SK-N-SH (cell line): ENCODE results near the gene ZFHX3. TPM values are rescaled to one million over a fixed set of nuclear protein-coding genes. Genes with fewer than 3 reads are reported as not detected.

Experiments
- CTCF ChIA-PET: fragments of 300-600, 350-600 bp; formaldehyde crosslinking; extraction: SDS; loops from one replicate; lab custom pipeline; 2021; lab: Yijun Ruan, JAX
- POLR2A ChIA-PET: fragments of 350-600 bp; sonication (Branson Sonifier 250); formaldehyde crosslinking; extraction: SDS; loops from one replicate; lab custom pipeline; 2020; ENCODE audit warnings: antibody characterized with exemption, inconsistent platforms; lab: Yijun Ruan, JAX
- DNase-seq: peaks from one replicate; pipeline ENCODE4 v3.0.0; 2012
- H2AFZ ChIP-seq: fragments of 200-600 bp; sonication (generic); 2 replicates; pipeline ENCODE4 v1.8.1; 2016; ENCODE audit warnings: antibody characterized with exemption, mild to moderate bottlenecking, low read depth
- H3F3A ChIP-seq: fragments of 200-600 bp; sonication (generic); replicated peaks from 2 replicates; pipeline ENCODE3; 2016; ENCODE audit warnings: antibody characterized with exemption, mild to moderate bottlenecking; ENCODE audit not compliant: insufficient read depth
- H3K27ac ChIP-seq, 2 experiments: fragments of 200-500 bp in 1 of 2; fragments of 200-600 bp in 1 of 2; sonication (Bioruptor generic) in 1 of 2; sonication (generic), shearing (Covaris generic) in 1 of 2; 2 replicates each; pipeline versions ENCODE4 v1.5.1 to v1.6.1; 2014 to 2016; ENCODE audit warnings: low read depth in 2 of 2, inconsistent platforms in 1 of 2, low read length in 1 of 2, mild to moderate bottlenecking in 1 of 2, mixed read lengths in 1 of 2
- H3K27me3 ChIP-seq: fragments of 200-600 bp; sonication (generic), shearing (Covaris generic); 2 replicates; pipeline ENCODE4 v1.6.1; 2016; ENCODE audit warnings: mixed run types; ENCODE audit not compliant: insufficient read depth
- H3K36me3 ChIP-seq, 2 experiments: fragments of 200-500 bp in 1 of 2; fragments of 200-600 bp in 1 of 2; sonication (Bioruptor generic) in 1 of 2; sonication (generic) in 1 of 2; replicated peaks in 1 of 2; 2 replicates each; pipeline versions ENCODE3 to v1.5.1; 2014 to 2016; ENCODE audit warnings: low read length in 1 of 2, mild to moderate bottlenecking in 1 of 2; ENCODE audit not compliant: insufficient read depth in 2 of 2, control insufficient read depth in 1 of 2
- H3K4me1 ChIP-seq, 2 experiments: fragments of 200-500 bp in 1 of 2; fragments of 200-600 bp in 1 of 2; sonication (Bioruptor generic) in 1 of 2; sonication (generic), shearing (Covaris generic) in 1 of 2; 2 replicates each; pipeline versions ENCODE4 v1.5.1 to v1.6.1; 2014 to 2016; ENCODE audit warnings: low read depth in 1 of 2, low read length in 1 of 2, mixed run types in 1 of 2; ENCODE audit not compliant: insufficient read depth in 2 of 2, control insufficient read depth in 1 of 2
- H3K4me2 ChIP-seq: fragments of 200-600 bp; sonication (generic), shearing (Covaris generic); 2 replicates; pipeline ENCODE4 v1.6.1; 2017; ENCODE audit warnings: mixed run types
- H3K4me3 ChIP-seq, 2 experiments: fragments of 200-500 bp in 1 of 2; fragments of 200-600 bp in 1 of 2; sonication (Bioruptor generic) in 1 of 2; sonication (generic), shearing (Covaris generic) in 1 of 2; 2 replicates each; pipeline versions ENCODE4 v1.5.1 to v1.8.1; 2014 to 2016; ENCODE audit warnings: low read depth in 2 of 2, inconsistent platforms in 1 of 2, low read length in 1 of 2, mild to moderate bottlenecking in 1 of 2, mixed read lengths in 1 of 2, moderate library complexity in 1 of 2
- H3K79me2 ChIP-seq: fragments of 200-600 bp; sonication (generic); 2 replicates; pipeline ENCODE4 v1.8.1; 2017; ENCODE audit warnings: mild to moderate bottlenecking; ENCODE audit not compliant: insufficient read depth
- H3K9ac ChIP-seq: fragments of 200-600 bp; sonication (generic); 2 replicates; pipeline ENCODE4 v1.6.1; 2017; ENCODE audit warnings: mixed run types
- H3K9me2 ChIP-seq: fragments of 200-600 bp; sonication (generic); 2 replicates; pipeline ENCODE4 v1.6.1; 2017; ENCODE audit warnings: mixed run types
- H3K9me3 ChIP-seq: fragments of 200-600 bp; sonication (generic); 2 replicates; pipeline ENCODE4 v1.6.1; 2017; ENCODE audit warnings: mixed run types, mild to moderate bottlenecking, moderate library complexity
- H4K20me1 ChIP-seq: fragments of 200-600 bp; sonication (generic); 2 replicates; pipeline ENCODE4 v1.6.1; 2017; ENCODE audit warnings: mild to moderate bottlenecking, mixed run types; ENCODE audit not compliant: insufficient read depth
- CHD2 ChIP-seq: fragments of 150-350 bp; IDR thresholded peaks from 2 replicates; pipeline ENCODE4 v1.6.1; 2018; ENCODE audit warnings: low read length; ENCODE audit not compliant: partially characterized antibody
- EZH2phosphoT487 ChIP-seq: fragments of 200-600 bp; sonication (generic); IDR thresholded peaks from 2 replicates; pipeline ENCODE4 v1.6.1; 2017; ENCODE audit warnings: low read depth, mixed run types, mild to moderate bottlenecking, antibody characterized with exemption, moderate library complexity, borderline replicate concordance
- FOSL2 ChIP-seq: IDR thresholded peaks from 2 replicates; pipeline ENCODE4 v1.4.0; 2012; ENCODE audit warnings: low read depth, mild to moderate bottlenecking, moderate library complexity, borderline replicate concordance
- FOXM1 ChIP-seq: IDR thresholded peaks from 2 replicates; pipeline ENCODE4 v1.4.0; 2012; ENCODE audit warnings: low read depth, mild to moderate bottlenecking
- GABPA ChIP-seq: IDR thresholded peaks from 2 replicates; pipeline ENCODE4 v1.4.0; 2012; ENCODE audit warnings: low read depth, mild to moderate bottlenecking
- GATA2 ChIP-seq: sonication (generic); formaldehyde crosslinking; IDR thresholded peaks from 2 replicates; pipeline ENCODE4 v1.5.0; 2020; ENCODE audit warnings: mild to moderate bottlenecking, missing genetic modification reagents
- MEF2A ChIP-seq: IDR thresholded peaks from 2 replicates; pipeline ENCODE4 v1.4.0; 2012; ENCODE audit warnings: low read depth, borderline replicate concordance
- MXI1 ChIP-seq: IDR thresholded peaks from 2 replicates; pipeline ENCODE4 v1.6.1; 2012; ENCODE audit warnings: mild to moderate bottlenecking, low read depth, low read length, improper control_type of control experiment
- NRF1 ChIP-seq: IDR thresholded peaks from 2 replicates; pipeline ENCODE4 v1.6.1; 2012; ENCODE audit warnings: low read depth, mild to moderate bottlenecking, low read length
- POLR2AphosphoS5 ChIP-seq: IDR thresholded peaks from 2 replicates; pipeline ENCODE4 v1.6.1; 2012; ENCODE audit warnings: low read depth, low read length
- RAD21 ChIP-seq: IDR thresholded peaks from 2 replicates; pipeline ENCODE4 v1.6.1; 2012; ENCODE audit warnings: mild to moderate bottlenecking, low read length
- RCOR1 ChIP-seq: fragments of 150-350 bp; IDR thresholded peaks from 2 replicates; pipeline ENCODE4 v1.6.1; 2017; ENCODE audit warnings: antibody characterized with exemption, low read length
- TCF12 ChIP-seq: IDR thresholded peaks from 2 replicates; pipeline ENCODE4 v1.4.0; 2012
- YY1 ChIP-seq: IDR thresholded peaks from 2 replicates; pipeline ENCODE4 v1.4.0; 2012; ENCODE audit warnings: low read depth, mild to moderate bottlenecking
- WGBS: methylation state at CpG from one replicate; pipeline ENCODE4 v1.1.6; 2017; ENCODE audit warnings: low lambda C conversion rate; 5-methylcytosine and 5-hydroxymethylcytosine counted together
- polyA plus RNA-seq, 3 experiments: library from polyadenylated mRNA; depleted of rRNA; stranded (reverse); fragments of >200 nt; gene quantifications; 2 replicates each; pipeline ENCODE4 v1.2.3, GENCODE V29; 2012
- TF ChIP-seq, protein P1 (sequence below): IDR thresholded peaks from 2 replicates; pipeline ENCODE4; 2012
- TF ChIP-seq, protein P2 (sequence below): IDR thresholded peaks from 2 replicates; pipeline ENCODE4 v1.6.1; 2012; ENCODE audit warnings: mild to moderate bottlenecking, low read depth, low read length, moderate library complexity
- TF ChIP-seq, protein P3 (sequence below): fragments of 150-350 bp; IDR thresholded peaks from 2 replicates; pipeline ENCODE4 v1.6.1; 2017; ENCODE audit warnings: antibody characterized with exemption, low read length, low read depth, borderline replicate concordance
- TF ChIP-seq, protein P4 (sequence below): fragments of 200-600 bp; sonication (generic); IDR thresholded peaks from 2 replicates; pipeline ENCODE4 v1.6.1; 2017; ENCODE audit warnings: antibody characterized with exemption, mild to moderate bottlenecking, moderate library complexity
- TF ChIP-seq, protein P5 (sequence below): IDR thresholded peaks from 2 replicates; pipeline ENCODE4 v1.4.0; 2012; ENCODE audit warnings: low read depth, borderline replicate concordance

ZFHX3 gene
- polyA plus RNA-seq, 1 of the 3 experiments (the other 2 are of a cell fraction), result 2.0 TPM

DNA sequence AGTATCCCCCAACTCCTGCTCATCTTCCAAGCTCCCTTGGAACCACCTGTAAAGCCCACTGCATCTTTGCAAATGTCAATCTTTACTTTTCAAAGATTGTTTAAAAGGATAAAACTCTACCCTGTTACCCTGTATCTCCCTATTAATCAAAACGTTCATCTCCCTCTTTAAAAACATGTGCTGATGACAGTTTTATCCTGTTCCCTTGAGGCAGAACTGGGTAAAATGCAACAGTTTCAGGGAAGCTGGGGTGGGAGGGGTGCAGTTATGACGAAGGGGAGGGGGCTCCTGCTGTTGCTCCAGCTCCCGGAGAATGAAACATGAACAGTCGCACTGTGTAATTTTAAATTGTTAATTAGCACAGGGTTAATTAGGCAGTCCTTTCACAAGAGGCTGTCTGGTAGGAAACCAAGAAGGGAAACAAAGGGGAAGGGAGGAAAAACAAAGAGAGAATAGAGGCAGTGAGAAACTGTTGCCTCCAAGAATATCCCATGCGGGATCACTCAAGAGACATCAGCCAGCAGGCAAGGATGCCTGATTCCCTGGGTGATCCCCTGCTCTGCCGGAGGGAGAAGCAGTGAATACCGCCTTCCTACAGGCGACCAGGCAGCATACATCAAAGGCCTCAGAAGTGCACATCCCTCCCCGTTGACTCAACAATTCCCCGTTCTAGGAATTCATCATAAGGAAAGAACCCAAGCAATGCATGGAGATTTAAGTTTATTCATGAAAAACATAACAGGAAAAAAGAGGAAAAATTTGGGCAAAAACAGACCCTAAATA, 84.2 kb downstream of the ZFHX3 start:
- ChIA-PET CTCF (interaction anchor here (1.0 to 1.8 kb wide), 4 partner anchors 86 to 915 kb away, joined by 3 to 7 read pairs (median 5); no protein-coding TSS in a partner anchor), POLR2A (no interaction called here)
- H3K9ac ChIP-seq, result no peak overlapping the region
- no peaks in the 10 kb centered on the region for H3K9me3 ChIP-seq
- TF ChIP-seq MXI1 (peak; percentile 67; the same call in 1 of the 2 replicates), GATA2 (CRISPR knock-in tag) (peak; percentile 64; the same call in 1 of the 2 replicates), TCF12 (no peak)
- peaks cover 4% of the 10 kb centered on the region for H3F3A ChIP-seq
- H3K79me2 ChIP-seq, result peaks cover 62% of the 10 kb centered on the region
- H3K27me3 ChIP-seq, result no peaks in the 10 kb centered on the region
- peaks cover 24% of the 10 kb centered on the region for H4K20me1 ChIP-seq
- no peak overlapping the region for H3K4me2 ChIP-seq
- 61% methylated on average over 10 of the region's 10 CpGs for WGBS
- H3K27ac ChIP-seq, result no peak overlapping the region
- H3K4me1 ChIP-seq, result peaks cover 8 to 38% of the 10 kb centered on the region in 2 experiments
- DNase-seq, result peak; percentile 52
- H2AFZ ChIP-seq, result no peak overlapping the region
- H3K9me2 ChIP-seq, result no peaks in the 10 kb centered on the region
- H3K4me3 ChIP-seq, result no peak overlapping the region
- peaks cover 6 to 14% of the 10 kb centered on the region in 2 experiments for H3K36me3 ChIP-seq

DNA sequence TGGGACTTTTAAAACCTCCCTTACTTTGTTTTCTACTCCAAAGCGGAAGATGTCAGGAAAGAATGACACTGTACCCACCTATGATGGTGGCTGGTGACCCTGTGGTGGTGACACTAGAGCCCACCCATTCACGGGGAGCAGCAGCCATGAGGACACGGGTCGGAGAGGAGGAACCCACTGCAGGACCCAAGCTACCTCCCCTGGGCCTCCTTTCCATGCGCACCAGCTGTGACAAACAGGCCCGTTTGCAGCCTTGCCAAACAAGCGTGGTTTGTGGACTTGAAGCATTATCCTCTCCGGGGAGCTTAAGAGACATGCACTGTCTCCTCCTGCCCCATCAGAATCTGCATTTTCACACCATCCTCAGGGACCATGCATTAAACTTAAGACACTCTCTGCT, 85.6 kb downstream of the ZFHX3 start:
- Histone ChIP-seq H3K4me3 (no peak overlapping the region), H4K20me1 (peaks cover 24% of the 10 kb centered on the region), H3K4me1 (peaks cover 8 to 38% of the 10 kb centered on the region in 2 experiments), H3K9me2 (no peaks in the 10 kb centered on the region), H3K36me3 (peaks cover 9 to 26% of the 10 kb centered on the region in 2 experiments), H3K9me3 (no peaks in the 10 kb centered on the region), H3K9ac (no peak overlapping the region), H3K4me2 (no peak overlapping the region), H3K79me2 (peaks cover 60% of the 10 kb centered on the region), H3F3A (peaks cover 4% of the 10 kb centered on the region), H3K27ac (peak overlapping the region in 1 of 2 experiments; percentile 78; a peak in 2 of 4 replicates), H2AFZ (no peak overlapping the region), H3K27me3 (no peaks in the 10 kb centered on the region)
- WGBS, result 98% methylated on average over 8 of the region's 8 CpGs
- ChIA-PET POLR2A (no interaction called here), CTCF (interaction anchor here (1.0 to 3.9 kb wide), 13 partner anchors 13 to 916 kb away, joined by 3 to 23 read pairs (median 5); no protein-coding TSS in a partner anchor)
- no peak for DNase-seq
- TF ChIP-seq GABPA (no peak), MEF2A (no peak), NRF1 (no peak), FOXM1 (no peak), FOSL2 (no peak), RCOR1 (no peak), POLR2AphosphoS5 (no peak), YY1 (no peak), RAD21 (no peak), EZH2phosphoT487 (no peak), CHD2 (no peak)
- TF ChIP-seq, protein P1, sequence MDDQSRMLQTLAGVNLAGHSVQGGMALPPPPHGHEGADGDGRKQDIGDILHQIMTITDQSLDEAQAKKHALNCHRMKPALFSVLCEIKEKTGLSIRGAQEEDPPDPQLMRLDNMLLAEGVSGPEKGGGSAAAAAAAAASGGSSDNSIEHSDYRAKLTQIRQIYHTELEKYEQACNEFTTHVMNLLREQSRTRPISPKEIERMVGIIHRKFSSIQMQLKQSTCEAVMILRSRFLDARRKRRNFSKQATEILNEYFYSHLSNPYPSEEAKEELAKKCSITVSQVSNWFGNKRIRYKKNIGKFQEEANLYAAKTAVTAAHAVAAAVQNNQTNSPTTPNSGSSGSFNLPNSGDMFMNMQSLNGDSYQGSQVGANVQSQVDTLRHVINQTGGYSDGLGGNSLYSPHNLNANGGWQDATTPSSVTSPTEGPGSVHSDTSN, result no peak
- TF ChIP-seq, protein P2, sequence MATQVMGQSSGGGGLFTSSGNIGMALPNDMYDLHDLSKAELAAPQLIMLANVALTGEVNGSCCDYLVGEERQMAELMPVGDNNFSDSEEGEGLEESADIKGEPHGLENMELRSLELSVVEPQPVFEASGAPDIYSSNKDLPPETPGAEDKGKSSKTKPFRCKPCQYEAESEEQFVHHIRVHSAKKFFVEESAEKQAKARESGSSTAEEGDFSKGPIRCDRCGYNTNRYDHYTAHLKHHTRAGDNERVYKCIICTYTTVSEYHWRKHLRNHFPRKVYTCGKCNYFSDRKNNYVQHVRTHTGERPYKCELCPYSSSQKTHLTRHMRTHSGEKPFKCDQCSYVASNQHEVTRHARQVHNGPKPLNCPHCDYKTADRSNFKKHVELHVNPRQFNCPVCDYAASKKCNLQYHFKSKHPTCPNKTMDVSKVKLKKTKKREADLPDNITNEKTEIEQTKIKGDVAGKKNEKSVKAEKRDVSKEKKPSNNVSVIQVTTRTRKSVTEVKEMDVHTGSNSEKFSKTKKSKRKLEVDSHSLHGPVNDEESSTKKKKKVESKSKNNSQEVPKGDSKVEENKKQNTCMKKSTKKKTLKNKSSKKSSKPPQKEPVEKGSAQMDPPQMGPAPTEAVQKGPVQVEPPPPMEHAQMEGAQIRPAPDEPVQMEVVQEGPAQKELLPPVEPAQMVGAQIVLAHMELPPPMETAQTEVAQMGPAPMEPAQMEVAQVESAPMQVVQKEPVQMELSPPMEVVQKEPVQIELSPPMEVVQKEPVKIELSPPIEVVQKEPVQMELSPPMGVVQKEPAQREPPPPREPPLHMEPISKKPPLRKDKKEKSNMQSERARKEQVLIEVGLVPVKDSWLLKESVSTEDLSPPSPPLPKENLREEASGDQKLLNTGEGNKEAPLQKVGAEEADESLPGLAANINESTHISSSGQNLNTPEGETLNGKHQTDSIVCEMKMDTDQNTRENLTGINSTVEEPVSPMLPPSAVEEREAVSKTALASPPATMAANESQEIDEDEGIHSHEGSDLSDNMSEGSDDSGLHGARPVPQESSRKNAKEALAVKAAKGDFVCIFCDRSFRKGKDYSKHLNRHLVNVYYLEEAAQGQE, result no peak
- TF ChIP-seq, protein P3, sequence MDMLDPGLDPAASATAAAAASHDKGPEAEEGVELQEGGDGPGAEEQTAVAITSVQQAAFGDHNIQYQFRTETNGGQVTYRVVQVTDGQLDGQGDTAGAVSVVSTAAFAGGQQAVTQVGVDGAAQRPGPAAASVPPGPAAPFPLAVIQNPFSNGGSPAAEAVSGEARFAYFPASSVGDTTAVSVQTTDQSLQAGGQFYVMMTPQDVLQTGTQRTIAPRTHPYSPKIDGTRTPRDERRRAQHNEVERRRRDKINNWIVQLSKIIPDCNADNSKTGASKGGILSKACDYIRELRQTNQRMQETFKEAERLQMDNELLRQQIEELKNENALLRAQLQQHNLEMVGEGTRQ, result no peak
- TF ChIP-seq, protein P4, sequence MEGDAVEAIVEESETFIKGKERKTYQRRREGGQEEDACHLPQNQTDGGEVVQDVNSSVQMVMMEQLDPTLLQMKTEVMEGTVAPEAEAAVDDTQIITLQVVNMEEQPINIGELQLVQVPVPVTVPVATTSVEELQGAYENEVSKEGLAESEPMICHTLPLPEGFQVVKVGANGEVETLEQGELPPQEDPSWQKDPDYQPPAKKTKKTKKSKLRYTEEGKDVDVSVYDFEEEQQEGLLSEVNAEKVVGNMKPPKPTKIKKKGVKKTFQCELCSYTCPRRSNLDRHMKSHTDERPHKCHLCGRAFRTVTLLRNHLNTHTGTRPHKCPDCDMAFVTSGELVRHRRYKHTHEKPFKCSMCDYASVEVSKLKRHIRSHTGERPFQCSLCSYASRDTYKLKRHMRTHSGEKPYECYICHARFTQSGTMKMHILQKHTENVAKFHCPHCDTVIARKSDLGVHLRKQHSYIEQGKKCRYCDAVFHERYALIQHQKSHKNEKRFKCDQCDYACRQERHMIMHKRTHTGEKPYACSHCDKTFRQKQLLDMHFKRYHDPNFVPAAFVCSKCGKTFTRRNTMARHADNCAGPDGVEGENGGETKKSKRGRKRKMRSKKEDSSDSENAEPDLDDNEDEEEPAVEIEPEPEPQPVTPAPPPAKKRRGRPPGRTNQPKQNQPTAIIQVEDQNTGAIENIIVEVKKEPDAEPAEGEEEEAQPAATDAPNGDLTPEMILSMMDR, result no peak
- TF ChIP-seq, protein P5, sequence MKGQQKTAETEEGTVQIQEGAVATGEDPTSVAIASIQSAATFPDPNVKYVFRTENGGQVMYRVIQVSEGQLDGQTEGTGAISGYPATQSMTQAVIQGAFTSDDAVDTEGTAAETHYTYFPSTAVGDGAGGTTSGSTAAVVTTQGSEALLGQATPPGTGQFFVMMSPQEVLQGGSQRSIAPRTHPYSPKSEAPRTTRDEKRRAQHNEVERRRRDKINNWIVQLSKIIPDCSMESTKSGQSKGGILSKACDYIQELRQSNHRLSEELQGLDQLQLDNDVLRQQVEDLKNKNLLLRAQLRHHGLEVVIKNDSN, result no peak
